SIG-M5 treated with dmso at 0.1 percent for 504 hours (cell line): Measurements from ENCODE around the gene SLC35A5.

ENCODE experiments used
- DNase-seq: peaks from one replicate; lab custom pipeline; 2025; ENCODE audit not compliant: unreplicated experiment; lab: John Stamatoyannopoulos, UW

The SLC35A5 gene

DNA sequence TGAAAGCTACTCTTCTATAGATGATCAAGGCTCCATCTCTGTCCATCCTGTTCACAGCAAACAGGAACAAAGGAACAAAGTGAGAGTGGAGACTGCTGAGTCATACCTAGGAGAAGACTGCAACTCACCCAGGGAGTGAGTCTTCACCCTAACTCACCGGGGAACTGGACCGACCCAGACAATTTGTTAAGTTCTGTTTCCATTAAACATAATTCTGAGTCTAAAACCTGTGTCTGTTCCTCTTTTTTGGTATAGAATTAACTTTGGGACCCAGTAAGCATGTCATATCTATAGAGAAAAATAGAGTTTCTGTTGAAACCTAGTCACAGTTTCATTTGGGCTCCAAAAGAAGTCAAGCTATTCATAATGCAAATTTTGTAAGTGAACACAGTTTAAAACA lies 57.5 kb downstream of the SLC35A5 start:
- peak; percentile 18 for DNase-seq

- DNase-seq: no peak
Observed at GRCh38 chr3:112623213-112623612, 61.4 kb downstream of the SLC35A5 start.

DNA sequence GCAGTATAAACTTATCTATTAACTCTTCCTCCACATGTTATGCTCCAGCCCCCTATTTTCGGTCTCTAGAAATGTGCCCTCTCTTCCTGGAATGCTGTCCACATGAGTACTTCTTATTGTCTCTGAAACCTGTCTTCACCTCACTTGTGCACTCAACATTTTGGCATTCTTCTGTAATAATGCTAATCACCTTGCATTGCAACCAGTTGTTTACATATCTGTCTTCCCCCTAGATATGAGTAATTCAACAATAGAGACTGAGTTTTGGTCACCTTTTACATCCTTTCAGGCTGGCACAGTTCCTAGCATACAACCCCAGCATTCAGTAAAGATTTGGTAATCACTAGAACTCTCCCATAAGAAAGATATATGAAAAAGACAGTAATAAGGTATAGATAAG lies 61.9 kb downstream of the SLC35A5 start:
- DNase-seq: no peak

DNA sequence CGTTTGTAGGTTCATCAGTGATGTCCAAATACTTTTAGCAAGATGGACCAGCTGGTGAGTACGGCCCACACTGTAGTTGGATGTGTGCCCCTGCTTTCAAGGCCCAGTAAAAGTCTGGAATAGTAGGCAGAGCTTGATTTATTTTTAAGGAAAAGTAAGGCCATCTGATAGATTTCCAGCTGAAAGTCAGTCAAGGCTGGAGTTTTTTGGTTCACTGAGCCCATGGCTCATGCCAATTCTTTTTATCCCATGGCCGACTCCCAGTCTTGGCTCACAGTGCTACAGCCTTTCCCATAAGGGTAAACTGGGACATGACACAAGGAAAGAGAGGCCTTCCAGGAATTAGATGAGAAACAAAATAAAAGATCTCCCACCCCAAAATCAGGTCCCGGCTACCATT lies 65.6 kb downstream of the SLC35A5 start:
- DNase-seq: no peak

DNA sequence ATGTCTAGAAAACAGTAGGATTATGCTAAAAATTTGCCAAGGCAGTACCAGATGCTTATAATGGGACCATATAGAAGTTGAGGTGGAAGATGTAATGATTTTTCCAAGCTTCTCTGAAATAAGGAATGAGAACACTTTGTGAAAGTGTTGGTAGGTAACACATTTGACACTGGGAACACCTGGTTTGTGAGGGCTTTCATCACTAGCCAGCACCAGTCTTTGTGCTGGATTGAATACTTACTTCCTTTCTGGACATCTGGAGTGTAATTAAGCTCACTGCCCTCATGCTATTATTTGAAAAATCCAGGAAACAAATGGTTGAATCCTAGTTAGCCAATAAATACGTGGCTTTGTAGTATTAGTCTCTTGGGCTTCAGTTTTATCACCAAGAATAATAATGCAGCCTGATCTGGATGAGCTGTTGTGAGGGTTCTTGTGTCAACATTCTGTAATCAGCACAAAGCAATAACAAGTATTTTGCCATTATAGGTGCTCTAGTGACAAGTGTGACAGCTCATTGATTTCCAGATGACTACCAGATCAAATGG lies 66.1 kb downstream of the SLC35A5 start:
- DNase-seq: no peak

DNA sequence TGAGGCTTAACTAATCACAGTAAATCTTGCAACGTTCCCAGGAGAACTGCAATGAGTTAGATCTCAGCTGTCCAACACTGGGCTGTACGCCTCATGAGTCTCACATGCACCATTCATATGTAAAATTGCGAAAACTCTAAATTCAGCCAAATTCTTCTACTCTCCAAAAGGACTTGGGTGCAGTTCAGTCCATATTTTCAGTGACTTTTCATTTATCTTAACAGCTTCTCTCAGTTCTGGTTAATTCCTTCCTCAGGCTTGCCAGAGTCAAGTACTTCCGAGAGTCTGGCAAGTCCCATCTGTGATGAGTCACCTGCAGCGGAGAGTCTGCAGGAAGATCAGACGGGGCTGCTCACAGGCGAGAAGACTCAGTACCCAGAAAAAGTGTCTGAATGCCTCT lies 67.6 kb downstream of the SLC35A5 start:
- peak; percentile 26 for DNase-seq

GRCh38 chr3:112631257-112631656 lies 69.4 kb downstream of the SLC35A5 start:
- DNase-seq: no peak

DNA sequence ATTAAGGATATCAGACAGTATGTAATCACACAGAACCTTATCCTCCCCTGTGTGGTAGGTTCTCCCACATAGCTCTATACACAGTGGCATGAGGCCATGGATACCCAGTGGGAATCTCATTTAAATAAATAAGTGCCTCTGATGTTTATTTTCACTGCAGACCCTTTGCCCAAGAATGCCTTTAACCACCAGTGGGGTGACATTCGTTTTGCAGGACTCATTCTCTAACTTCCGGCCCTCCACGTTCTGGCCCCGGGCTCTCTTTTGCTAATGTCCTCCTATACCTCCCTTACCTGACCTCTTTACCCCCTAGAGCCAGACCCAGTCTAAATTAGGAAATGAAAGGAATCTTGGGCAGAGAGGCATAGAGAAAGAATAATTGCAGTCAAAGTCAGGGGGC lies 70.8 kb downstream of the SLC35A5 start:
- no peak for DNase-seq

DNA sequence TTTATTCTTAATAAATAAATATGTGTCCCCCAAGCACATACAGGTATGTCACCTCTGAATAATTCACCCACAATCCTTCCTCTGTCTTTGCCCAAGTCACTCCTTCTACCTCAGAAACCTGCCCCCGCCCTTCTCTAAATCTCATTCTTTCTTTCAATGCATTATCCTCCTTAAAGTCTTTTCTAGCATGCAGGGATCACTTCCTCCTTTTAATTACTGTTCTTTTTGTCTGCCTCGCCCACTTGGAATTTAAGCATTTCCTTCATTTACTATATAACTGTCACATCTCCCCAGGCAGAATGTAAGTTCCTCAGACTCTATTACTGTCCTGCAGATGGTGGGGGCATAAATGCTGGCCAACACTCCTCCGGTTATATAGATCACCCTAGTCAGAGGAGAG lies 71.3 kb downstream of the SLC35A5 start:
- peak; percentile 48 for DNase-seq

- no peak for DNase-seq
Observed at GRCh38 chr3:112633757-112634156, 71.9 kb downstream of the SLC35A5 start.

DNA sequence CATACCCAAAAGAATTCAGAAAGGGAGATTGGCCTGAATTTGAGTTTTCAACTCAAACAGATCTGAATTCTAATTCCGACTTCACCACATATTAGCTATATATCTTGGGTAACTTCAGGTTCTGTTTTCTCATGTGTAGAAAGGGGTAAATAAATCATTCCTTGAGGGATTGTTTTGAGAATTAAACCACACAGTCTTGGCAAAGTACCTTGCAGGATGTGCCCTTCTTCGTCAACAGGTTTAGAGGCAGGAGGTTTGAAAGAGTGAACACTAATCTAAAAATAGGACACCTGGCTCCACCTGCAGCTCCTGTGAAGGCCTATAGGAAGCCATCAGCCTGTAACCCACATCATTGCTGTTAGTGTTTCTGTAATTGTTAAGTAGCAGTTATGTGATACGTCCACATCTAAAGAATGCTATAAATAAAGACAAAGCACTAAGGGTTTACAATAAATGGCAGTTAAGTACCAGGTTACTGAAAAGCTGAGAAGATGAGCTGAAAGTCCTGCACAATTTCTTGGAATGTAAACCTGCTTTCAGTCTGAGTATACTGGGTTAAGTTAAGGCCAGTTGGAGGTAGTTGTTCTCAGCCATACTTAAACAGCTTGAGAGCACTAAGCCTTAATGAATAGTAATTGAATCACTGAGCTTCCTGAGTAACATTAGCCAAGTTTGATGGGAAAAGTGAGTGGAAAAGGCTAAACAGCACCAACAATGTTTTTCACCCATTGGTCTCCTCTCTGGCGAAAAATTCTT lies 73.1 kb downstream of the SLC35A5 start:
- DNase-seq: no peak
